GM21717 (cell line): ENCODE measurements around the gene ZNF366.

Experiments used
- ATAC-seq: cut with Tn5 transposase; IDR thresholded peaks from one replicate; pipeline ENCODE4 v1.9.1; 2021; ENCODE audit warnings: mild to moderate bottlenecking, moderate library complexity; ENCODE audit not compliant: unreplicated experiment

The ZNF366 gene

GRCh38 chr5:72467461-72467860 lies 39.7 kb downstream of the ZNF366 start:
- ATAC-seq = no peak

GRCh38 chr5:72465601-72466563 lies 41.3 kb downstream of the ZNF366 start:
- ATAC-seq = peak; percentile 78

GRCh38 chr5:72465066-72465465 lies 42.1 kb downstream of the ZNF366 start:
- ATAC-seq = peak; percentile 46

GRCh38 chr5:72464071-72464470 lies 43.1 kb downstream of the ZNF366 start:
- ATAC-seq = no peak

- no peak for ATAC-seq
Measured at GRCh38 chr5:72463449-72464052, 43.7 kb downstream of the ZNF366 start.

GRCh38 chr5:72460413-72460812 lies 46.8 kb downstream of the ZNF366 start:
- no peak for ATAC-seq

- ATAC-seq = no peak
Measured at GRCh38 chr5:72459913-72460312, 47.3 kb downstream of the ZNF366 start.

- no peak for ATAC-seq
Measured at GRCh38 chr5:72459089-72459661, 48.0 kb downstream of the ZNF366 start.

GRCh38 chr5:72458407-72458806 lies 48.8 kb downstream of the ZNF366 start:
- ATAC-seq = no peak

GRCh38 chr5:72457491-72457890 lies 49.7 kb downstream of the ZNF366 start:
- no peak for ATAC-seq

- no peak for ATAC-seq
Measured at GRCh38 chr5:72456391-72457074, 50.7 kb downstream of the ZNF366 start.

GRCh38 chr5:72455476-72455875 lies 51.7 kb downstream of the ZNF366 start:
- ATAC-seq = no peak

GRCh38 chr5:72454996-72455395 lies 52.2 kb downstream of the ZNF366 start:
- no peak for ATAC-seq

GRCh38 chr5:72453246-72453775 lies 53.9 kb downstream of the ZNF366 start:
- no peak for ATAC-seq

GRCh38 chr5:72452515-72453245 lies 54.5 kb downstream of the ZNF366 start:
- ATAC-seq = no peak

- no peak for ATAC-seq
Measured at GRCh38 chr5:72451741-72452505, 55.3 kb downstream of the ZNF366 start.

GRCh38 chr5:72448368-72448767 lies 58.8 kb downstream of the ZNF366 start:
- ATAC-seq = no peak

GRCh38 chr5:72447751-72448150 lies 59.5 kb downstream of the ZNF366 start:
- no peak for ATAC-seq

- no peak for ATAC-seq
Measured at GRCh38 chr5:72445969-72446368, 61.2 kb downstream of the ZNF366 start.

- ATAC-seq = no peak
Measured at GRCh38 chr5:72443883-72444282, 63.3 kb downstream of the ZNF366 start.
